ENCODE results near the gene MRTFA. TPM values are rescaled to one million over a fixed set of nuclear protein-coding genes. Genes with fewer than 3 reads are reported as not detected.

The MRTFA gene
- polyA plus RNA-seq, 4 donors: 19.6 to 32.0 (median 28.0) TPM

DNA sequence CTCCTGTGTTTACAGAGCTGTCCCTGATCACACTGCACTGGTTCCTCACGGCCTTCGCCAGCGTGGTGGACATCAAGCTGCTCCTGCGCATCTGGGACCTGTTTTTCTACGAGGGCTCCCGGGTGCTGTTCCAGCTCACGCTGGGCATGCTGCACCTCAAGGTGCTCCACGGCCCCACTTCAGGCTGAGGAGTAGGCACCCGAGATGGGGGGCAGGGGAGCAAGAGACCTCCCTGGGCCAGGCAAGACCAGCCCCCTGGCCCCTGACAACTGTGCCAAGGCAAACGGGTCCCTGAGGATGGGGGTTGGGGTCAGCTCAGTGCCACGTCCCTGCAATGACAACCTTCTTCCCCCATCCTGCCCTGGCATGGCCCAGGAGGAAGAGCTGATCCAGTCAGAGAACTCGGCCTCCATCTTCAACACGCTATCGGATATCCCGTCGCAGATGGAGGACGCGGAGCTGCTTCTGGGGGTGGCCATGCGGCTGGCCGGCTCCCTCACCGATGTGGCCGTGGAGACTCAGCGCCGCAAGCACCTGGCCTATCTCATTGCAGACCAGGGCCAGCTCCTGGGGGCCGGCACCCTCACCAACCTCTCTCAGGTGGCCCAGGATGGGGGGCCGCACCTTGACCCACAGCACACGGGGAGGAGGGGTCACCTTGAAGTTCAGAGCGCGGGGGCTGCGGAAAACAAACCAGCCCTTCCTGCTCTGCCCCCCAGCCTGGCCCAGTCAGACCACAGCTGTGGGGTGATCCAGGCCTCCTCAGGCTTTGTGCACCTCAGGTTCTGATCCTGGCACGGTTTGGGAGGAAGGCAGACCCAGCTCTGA, 230.2 kb downstream of the MRTFA start:
- DNase-seq (ENCODE audit: low read depth in 4 of 4, low spot score in 2 of 4): no peak

DNA sequence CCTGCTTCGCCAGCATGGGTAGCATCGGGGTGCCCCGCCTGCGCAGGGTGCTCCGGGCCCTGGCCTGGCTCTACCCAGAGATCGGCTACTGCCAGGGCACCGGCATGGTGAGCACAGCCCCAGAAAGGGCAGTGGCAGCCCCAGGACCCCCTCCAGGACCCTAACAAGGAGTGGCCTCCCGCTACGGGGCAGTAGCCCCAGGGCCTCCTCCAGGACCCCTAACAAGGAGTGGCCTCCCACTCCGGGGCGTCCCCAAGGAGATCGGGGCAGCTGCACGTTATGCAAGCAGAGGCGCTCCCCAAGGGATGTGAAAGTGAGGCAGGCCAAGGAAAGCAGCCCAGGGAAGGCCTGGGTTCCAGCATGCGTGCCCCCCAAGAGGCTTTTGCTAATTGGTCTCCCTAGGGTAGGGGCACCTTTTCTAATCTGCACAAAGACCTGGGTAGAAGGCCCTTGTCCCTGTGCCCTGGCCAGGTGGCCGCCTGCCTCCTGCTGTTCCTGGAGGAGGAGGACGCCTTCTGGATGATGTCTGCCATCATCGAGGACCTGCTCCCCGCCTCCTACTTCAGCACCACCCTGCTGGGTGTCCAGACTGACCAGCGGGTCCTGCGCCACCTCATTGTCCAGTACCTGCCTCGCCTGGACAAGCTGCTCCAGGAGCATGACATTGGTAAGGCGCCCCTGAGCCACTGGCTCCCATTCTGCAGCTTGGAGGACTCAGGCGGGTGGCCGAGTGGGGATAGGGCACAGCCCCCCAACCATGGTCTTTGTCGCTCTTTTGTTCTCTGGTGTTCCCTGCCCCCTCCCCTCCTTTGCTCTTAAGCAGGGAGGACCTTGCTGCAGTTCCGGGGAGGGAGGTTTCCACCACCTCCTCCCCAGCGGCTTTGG, 231.1 kb downstream of the MRTFA start:
- no peak for DNase-seq (ENCODE audit: low read depth in 4 of 4, low spot score in 2 of 4)

DNA sequence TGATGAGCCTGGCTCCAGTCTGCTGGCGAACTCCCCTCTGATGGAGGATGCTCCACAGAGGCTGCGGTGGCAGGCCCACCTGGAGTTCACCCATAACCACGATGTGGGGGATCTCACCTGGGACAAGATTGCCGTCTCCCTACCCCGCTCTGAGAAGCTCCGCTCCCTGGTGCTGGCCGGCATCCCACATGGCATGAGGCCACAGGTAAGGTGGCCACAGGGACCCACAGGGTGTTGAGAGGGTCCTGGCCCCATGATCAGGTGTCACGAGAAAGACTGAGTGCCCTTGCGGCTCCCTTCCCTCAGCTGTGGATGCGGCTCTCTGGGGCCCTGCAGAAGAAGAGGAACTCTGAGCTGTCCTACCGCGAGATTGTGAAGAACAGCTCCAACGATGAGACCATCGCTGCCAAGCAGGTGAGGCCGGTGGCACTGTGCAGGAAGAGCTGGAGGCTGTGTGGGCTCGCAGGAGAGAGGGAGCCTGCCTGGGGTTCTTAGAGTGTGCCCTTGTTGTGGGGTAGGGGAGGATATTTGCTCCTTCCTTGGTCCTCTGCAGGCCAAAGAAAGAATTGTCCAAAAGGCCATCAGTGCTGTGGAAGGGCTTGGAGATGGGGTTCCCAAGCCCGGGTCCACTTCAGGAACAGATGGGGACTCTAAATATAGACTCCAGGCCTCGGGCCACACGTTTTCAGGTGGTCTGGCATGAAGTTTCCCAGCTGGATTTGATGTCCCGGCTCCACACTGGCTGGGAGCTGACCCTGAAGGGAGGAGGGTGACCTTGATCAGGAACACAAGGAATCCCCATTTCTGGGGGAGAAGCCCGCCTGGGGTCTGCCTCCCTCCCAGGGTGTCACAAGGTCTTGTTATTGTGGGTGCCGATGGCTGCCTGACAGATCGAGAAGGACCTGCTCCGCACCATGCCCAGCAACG, 232.0 kb downstream of the MRTFA start:
- no peak for DNase-seq (ENCODE audit: low read depth in 4 of 4, low spot score in 2 of 4)

DNA sequence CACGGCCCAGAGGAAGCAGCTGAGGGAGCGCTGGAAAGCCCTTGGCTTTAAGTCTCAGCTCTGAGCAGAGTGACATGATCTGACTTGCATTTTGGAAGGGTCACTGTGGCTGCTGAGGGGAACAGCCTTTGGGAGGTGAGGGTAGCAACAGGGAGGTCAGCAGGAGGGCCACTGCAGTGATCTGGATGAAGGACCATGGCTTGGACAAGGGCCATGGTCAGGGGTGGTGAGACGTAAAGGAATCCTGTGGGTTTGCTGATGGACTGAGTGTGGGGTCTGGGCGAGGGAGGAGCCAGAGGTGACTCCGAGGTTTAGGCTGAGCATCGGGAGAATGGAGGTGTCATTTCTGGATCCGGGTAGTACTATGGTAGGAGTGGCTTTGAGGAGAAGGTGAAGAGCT, 232.9 kb downstream of the MRTFA start:
- DNase-seq (ENCODE audit: low read depth in 4 of 4, low spot score in 2 of 4): no peak

DNA sequence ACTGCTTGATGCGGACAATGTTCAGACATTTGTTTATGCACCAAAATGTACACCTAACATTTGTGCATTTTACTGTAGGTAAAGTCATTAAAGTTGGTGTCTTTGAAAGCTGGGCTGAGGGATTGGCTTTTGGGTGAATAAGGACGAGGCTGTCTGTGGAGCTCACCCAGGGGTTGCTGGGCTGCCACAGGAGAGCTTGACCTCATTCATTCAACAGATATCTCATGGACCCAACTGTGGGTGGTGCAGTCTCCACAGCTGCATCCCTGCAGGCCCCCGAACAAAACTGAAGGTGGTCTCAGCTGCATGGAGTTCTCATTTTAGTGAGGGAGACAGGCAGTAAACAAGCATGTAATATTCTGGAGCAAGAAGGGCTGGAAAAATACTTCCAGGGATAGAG, 233.4 kb downstream of the MRTFA start:
- no peak for DNase-seq (ENCODE audit: low read depth in 4 of 4, low spot score in 2 of 4)

DNA sequence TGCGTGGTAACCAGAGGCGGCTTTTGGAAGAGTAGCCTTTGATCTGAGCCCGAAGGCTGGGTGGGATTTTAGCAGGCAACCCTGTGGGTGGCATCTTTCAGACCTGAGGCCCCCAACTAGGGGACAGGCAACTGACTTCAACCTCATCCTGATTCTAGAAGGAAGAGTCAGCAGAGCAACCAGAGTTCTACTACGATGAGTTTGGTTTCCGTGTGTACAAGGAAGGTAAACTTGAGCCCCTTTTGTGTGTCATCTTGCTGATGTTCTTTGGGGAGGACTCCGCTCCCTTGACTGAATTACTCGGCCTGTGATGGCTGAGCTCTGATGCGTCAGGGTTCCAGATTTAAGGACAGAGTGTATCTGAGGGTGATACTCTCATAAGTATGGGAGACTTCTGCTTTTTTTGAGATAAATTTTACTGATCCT, 234.5 kb downstream of the MRTFA start:
- no peak for DNase-seq (ENCODE audit: low read depth in 4 of 4, low spot score in 2 of 4)

DNA sequence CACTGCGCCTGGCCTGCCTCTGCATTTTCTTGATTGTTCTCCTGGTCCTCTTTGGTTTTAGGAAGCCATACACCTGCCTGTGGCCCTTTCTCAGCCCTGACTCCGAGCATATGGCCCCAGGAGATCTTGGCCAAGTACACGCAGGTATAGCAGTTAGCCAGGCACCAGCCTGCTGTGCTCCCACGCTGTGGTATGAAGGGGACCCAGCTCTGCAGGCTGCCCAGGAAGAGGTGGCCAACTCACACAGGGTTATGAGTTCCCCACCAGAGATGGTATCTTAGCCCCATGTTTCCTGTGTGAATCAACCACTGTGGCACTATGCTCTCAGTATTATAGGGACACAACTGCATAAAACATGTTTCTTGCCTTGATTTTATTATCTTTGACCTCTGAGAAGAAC, 235.0 kb downstream of the MRTFA start:
- no peak for DNase-seq (ENCODE audit: low read depth in 4 of 4, low spot score in 2 of 4)

DNA sequence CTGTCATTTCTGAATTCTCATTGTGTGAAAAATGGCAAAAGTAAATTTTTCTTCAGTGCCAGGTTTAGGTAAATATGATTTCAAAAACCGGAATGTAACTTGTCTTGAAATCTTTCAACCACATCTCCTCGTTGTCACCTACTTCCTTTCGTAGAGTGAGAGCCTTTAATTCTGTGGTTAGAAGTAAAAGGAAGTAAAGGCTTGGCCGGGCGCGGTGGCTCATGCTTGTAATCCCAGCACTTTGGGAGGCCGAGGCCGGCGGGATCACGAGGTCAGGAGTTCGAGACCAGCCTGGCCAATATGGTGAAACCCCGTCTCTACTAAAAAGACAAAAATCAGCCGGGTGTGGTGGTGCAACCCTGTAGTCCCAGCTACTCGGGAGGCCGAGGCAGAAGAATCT, 236.4 kb downstream of the MRTFA start:
- DNase-seq (ENCODE audit: low read depth in 4 of 4, low spot score in 2 of 4): no peak

DNA sequence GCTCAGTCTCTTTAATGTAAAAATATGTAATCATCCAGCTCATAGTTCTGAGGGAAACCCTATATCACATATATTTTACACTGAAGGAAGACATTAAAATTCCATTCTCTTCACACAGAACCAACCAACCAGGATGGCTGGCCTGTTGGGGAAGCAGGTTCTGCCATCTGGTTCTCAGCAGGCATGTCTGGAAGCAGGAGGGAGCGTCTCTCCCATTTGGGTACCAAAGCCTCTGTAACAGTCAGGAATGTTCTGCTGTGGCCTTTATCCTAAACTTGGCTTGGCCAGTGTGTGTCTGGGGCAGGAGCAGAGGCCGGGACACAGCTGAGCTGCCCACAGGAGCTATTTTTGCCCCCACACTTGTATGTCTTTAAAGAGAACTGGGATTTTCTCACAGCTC, 236.9 kb downstream of the MRTFA start:
- DNase-seq (ENCODE audit: low read depth in 4 of 4, low spot score in 2 of 4): no peak

DNA sequence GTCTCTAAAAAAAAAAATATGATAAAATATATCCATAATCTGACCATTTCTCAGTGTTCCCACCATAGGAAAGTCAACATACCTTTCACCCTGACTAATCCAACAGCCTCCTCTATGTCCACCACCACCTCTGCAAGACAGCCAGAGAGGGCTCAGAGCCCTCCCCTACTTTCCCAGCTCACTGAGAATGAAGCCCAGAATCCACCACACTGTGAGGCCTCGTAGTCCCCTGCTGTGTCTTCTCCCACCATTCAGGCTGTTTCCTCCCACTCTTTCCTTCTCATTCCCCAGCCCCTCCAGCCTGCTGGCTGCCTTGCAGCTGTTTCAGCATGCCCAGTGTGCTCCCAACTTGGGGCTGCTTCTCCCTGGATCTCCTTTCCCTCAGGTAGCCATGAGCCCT, 239.1 kb downstream of the MRTFA start:
- no peak for DNase-seq (ENCODE audit: low read depth in 4 of 4, low spot score in 2 of 4)

DNA sequence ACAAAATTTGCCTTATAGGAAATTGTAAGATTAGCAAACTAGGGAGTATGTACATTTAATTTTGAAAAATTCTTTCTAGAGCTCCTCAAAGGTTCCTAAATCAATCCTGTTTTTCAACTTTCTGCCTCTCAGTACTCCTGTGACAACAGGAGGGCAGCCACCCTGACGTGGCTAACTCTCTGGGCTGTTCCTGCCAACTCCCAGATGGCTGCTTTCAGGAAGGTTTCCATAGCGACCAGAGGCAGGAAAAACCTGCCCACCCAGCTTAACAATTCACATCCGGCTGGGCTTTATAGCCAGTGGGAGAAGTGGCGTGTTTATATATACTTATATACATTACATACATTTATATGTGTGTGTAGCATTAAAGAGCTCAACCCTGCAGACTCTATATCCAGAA, 239.6 kb downstream of the MRTFA start:
- DNase-seq (ENCODE audit: low read depth in 4 of 4, low spot score in 2 of 4): peak; percentile 59 to 87 (median 68)

DNA sequence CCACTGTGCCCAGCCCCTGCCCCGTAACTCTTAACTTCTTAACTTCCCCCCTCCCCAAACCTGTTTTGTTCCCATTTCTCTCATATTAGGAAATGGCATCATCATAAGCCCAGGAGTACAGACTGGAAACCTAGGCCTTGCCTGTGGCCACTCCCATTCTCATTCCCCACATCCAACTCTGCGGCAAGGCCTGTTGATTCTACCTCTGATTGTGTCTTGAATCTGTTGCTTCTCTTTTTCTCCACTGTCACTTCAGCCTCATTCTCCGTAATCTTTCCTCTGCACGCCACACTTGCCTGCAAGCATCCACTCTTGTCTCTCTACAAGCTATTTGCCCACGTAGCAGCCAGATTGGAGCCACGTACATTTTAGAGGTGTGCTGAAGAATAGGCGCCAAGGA, 240.9 kb downstream of the MRTFA start:
- DNase-seq (ENCODE audit: low read depth in 4 of 4, low spot score in 2 of 4): no peak

DNA sequence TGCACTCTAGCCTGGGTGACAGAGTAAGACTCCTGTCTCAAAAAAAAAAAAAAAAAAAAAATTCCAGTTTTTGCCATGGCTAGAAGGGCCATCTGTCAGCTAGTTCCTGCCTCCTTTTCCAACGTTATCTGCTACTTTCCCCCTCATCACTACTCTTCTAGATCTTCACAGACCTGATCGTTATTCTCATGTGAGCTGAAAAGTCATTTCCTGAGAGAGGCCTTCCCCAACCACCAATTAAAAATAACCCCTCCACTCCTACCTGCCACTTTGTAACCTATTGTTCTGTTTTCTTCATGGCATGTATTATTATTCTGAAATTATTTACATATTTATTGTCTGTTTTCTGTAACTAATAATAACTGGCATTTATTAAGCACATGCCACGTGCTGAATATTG, 241.9 kb downstream of the MRTFA start:
- no peak for DNase-seq (ENCODE audit: low read depth in 4 of 4, low spot score in 2 of 4)

DNA sequence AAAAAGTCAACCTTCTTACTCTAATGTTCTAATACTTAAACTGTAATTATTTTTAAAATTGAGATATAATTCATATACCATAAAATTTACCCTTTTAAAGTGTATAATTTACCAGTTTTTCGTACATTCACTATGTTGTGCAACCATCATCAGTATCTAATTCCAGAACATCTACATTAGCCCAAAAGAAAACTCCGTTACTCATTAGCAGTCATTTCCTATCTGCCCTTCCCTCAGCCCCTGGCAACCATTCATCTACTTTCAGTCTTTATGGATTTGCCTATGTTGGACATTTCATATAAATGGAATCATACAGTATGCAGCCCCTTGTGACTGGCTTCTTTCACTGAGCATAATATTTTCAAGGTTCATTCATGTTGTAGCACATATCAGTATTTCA, 243.9 kb downstream of the MRTFA start:
- DNase-seq (ENCODE audit: low read depth in 4 of 4, low spot score in 2 of 4): no peak

DNA sequence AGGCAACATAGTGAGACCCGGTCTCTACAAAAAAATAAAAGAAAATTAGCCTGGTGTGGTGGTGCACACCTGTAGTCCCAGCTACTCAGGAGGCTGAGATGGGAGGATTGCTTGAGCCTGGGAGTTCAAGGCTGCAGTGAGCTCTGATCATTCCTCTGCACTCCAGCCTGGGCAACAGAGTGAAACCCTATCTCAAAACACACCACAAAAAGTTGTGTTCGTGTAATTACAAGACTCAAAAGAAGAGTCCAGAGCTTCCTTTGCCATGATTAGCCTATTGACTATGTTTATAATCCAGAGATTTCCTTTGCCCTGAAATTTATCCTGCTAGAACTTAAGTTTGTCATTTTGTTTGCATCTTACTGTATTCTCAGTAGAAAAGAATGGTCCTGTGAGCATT, 245.1 kb downstream of the MRTFA start:
- no peak for DNase-seq (ENCODE audit: low read depth in 4 of 4, low spot score in 2 of 4)

DNA sequence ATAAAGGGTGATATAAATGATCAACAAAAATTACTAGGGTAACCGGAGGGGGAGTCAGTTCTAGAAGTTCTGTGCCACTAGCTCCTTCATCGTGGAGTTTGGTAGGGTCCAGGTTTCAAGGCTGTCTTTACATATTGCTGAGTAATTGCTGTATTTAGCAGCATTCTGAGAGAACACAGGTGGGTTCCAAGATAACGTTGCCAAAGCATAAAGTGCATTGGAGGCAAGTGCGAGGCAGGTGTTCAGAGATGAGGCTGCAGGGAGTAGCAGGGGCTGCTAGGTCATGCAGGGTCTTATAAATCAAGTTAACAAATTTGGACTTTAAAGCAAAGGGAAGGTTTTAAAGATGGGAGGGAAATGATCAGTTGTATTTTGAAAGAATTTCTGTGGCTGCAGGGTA, 248.3 kb downstream of the MRTFA start:
- DNase-seq (ENCODE audit: low read depth in 4 of 4, low spot score in 2 of 4): no peak

DNA sequence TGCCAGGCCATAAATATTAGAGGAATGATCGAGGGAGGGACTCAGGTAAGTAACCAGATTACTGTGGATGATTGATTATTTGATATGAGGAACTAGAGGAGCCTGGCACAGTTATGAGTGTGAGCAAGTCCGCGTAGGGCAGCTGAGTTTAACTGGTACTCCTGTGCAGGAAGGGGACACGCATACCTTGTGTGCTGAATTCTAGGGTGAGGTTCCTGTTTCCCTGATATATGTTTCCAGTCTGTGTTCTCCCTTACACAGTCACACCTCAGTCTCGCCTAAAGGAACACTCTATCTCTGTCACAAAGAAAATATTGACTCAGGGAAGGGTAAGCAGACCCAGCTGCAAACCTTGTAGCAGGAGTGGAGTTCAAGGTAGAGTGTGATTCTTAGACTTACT, 248.8 kb downstream of the MRTFA start:
- DNase-seq (ENCODE audit: low read depth in 4 of 4, low spot score in 2 of 4): no peak

DNA sequence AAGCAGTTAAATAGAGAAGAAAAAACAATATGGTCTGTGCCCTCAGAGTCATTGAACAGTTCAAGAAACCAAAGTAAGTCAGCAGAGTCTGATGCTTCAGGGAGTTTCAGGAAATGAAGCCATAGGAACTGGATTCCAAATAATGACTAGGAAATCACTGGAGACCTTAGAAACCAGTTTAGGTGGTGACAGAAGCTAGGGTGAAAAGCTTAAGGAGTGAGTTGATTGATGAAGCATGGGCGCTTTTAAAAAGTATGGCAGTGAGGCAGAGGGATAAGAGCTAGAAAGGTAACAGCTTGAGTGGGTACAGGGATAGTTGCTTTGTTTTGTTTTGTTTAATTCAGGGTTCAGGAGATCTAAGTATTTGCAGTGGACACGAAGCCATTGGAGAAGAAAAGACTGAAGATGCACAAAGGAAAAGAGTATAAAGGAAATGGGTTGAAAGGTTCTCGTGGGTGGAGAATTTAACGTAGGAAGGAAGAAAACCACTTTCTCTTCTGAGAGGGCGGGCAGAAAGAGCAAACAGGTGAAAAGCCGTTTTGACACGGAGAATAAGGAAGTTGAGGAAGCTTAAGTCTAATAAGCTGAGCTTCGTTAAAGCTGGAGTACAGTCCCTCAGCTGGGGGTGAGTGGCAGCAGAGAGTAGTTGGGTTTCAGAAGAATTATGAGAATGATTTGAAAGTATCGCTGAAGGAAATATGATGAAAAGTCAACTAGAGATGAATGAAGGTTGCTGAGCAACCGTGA, 251.3 kb downstream of the MRTFA start:
- DNase-seq (ENCODE audit: low read depth in 4 of 4, low spot score in 2 of 4): no peak

DNA sequence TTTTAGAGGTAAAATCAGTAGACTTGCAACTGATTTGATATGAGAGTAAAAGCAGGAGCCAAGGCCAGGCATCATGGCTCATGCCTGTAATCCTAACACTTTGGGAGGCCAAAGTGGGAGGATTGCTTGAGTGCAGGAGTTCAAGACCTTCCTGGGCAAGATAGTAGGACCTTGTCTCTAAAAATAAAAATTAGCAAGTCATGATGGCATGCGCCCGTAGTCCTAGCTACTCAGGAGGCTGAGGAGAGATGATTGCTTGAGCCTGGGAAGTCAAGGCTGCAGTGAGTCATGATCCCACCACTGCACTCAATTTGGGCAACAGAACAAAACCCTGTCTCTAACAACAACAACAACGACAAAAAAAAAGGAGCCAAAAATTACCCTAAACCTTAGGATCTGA, 252.6 kb downstream of the MRTFA start:
- no peak for DNase-seq (ENCODE audit: low read depth in 4 of 4, low spot score in 2 of 4)

DNA sequence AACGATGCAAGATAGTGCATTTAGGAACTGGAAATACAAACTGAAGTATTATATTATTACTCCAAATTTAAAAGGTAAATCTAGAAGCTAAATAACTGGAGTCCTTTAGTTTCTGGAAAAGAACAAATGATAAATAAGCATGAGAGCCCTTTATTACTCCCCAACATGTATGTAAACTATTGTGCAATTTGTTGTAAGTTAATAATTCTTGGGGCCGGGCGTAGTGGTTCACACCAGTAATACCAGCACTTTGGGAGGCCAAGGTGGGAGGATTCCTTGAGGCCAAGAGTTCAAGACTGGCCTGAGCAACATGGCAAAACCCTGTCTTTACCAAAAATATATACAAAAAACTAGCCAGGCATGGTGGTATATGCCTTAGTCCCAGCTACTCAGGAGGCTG, 255.1 kb downstream of the MRTFA start:
- DNase-seq (ENCODE audit: low read depth in 4 of 4, low spot score in 2 of 4): no peak

All from left renal cortex interstitium (tissue), 4 donors.